Skeletal muscle tissue (tissue), 4 donors: ENCODE measurements around the gene PAX7. TPM values are rescaled to one million over a fixed set of nuclear protein-coding genes. Genes with fewer than 3 reads are reported as not detected.

Experiments used
- H3K27ac ChIP-seq: one replicate; pipeline ENCODE4 v1.7.0; 2013; ENCODE audit warnings: mild to moderate bottlenecking, low read depth, low read length, inconsistent platforms
- H3K27me3 ChIP-seq, 3 donors: one replicate each; pipeline ENCODE4 v1.7.0; 2013; ENCODE audit warnings: low read length in 3 of 3; ENCODE audit not compliant: control insufficient read depth in 3 of 3, insufficient read depth in 3 of 3
- H3K36me3 ChIP-seq, 3 donors: one replicate each; pipeline ENCODE4 v1.7.0; 2013; ENCODE audit warnings: low read length in 3 of 3; ENCODE audit not compliant: control insufficient read depth in 3 of 3, insufficient read depth in 3 of 3
- H3K4me1 ChIP-seq, 3 donors: one replicate each; pipeline ENCODE4 v1.7.0; 2013; ENCODE audit warnings: low read length in 3 of 3, mild to moderate bottlenecking in 3 of 3; ENCODE audit not compliant: control insufficient read depth in 3 of 3, insufficient read depth in 3 of 3
- H3K4me3 ChIP-seq, 3 donors: one replicate each; pipeline ENCODE4 v1.7.0; 2013; ENCODE audit warnings: low read length in 3 of 3
- H3K9ac ChIP-seq, 3 donors: one replicate each; pipeline ENCODE4 v1.7.0; 2013; ENCODE audit warnings: low read length in 3 of 3, mild to moderate bottlenecking in 3 of 3, moderate library complexity in 2 of 3, low read depth in 1 of 3
- H3K9me3 ChIP-seq, 3 donors: one replicate each; pipeline ENCODE4 v1.7.0; 2013; ENCODE audit warnings: low read length in 3 of 3; ENCODE audit not compliant: control insufficient read depth in 3 of 3
- total RNA-seq: library from RNA; depleted of rRNA; stranded (reverse); fragments of >200 nt; gene quantifications from one replicate; pipeline ENCODE4 v1.2.3, GENCODE V29; 2014
- donor health status: Osteomylitis.

PAX7 gene
- total RNA-seq, 1 donor from 2014 or later = 13.0 TPM

GRCh38 chr1:18657506-18658201 is 27.0 kb downstream of the PAX7 start:
- no peak overlapping the region for H3K27ac ChIP-seq
- H3K4me1 ChIP-seq = no peaks in the 10 kb centered on the region
- H3K9me3 ChIP-seq = no peaks in the 10 kb centered on the region
- H3K9ac ChIP-seq = no peak overlapping the region
- no peak overlapping the region for H3K4me3 ChIP-seq
- no peaks in the 10 kb centered on the region for H3K36me3 ChIP-seq
- peaks cover 33 to 44% (median 37%) of the 10 kb centered on the region in 3 donors for H3K27me3 ChIP-seq

- Histone ChIP-seq H3K9ac (no peak overlapping the region), H3K4me3 (no peak overlapping the region), H3K27ac (no peak overlapping the region), H3K9me3 (no peaks in the 10 kb centered on the region), H3K36me3 (no peaks in the 10 kb centered on the region), H3K27me3 (peaks cover 25 to 41% (median 30%) of the 10 kb centered on the region in 3 donors), H3K4me1 (no peaks in the 10 kb centered on the region)
These were observed 28.2 kb downstream of the PAX7 start for GRCh38 chr1:18658831-18659230.

GRCh38 chr1:18661404-18662285 is 31.0 kb downstream of the PAX7 start:
- no peaks in the 10 kb centered on the region for H3K9me3 ChIP-seq
- no peak overlapping the region for H3K4me3 ChIP-seq
- no peaks in the 10 kb centered on the region for H3K4me1 ChIP-seq
- no peak overlapping the region for H3K9ac ChIP-seq
- H3K27ac ChIP-seq = no peak overlapping the region
- H3K27me3 ChIP-seq = peaks cover 19 to 44% (median 25%) of the 10 kb centered on the region in 3 donors
- no peaks in the 10 kb centered on the region for H3K36me3 ChIP-seq

- Histone ChIP-seq H3K4me1 (no peaks in the 10 kb centered on the region), H3K36me3 (no peaks in the 10 kb centered on the region), H3K9ac (no peak overlapping the region), H3K27ac (no peak overlapping the region), H3K4me3 (no peak overlapping the region), H3K9me3 (no peaks in the 10 kb centered on the region), H3K27me3 (peaks cover 19 to 44% (median 22%) of the 10 kb centered on the region in 3 donors)
These were observed 31.6 kb downstream of the PAX7 start for GRCh38 chr1:18662286-18662639.

GRCh38 chr1:18666317-18666920 is 35.8 kb downstream of the PAX7 start:
- Histone ChIP-seq H3K4me3 (no peak overlapping the region), H3K36me3 (no peaks in the 10 kb centered on the region), H3K27ac (no peak overlapping the region), H3K9me3 (no peaks in the 10 kb centered on the region), H3K27me3 (peaks cover 12 to 33% (median 24%) of the 10 kb centered on the region in 3 donors), H3K4me1 (no peaks in the 10 kb centered on the region), H3K9ac (no peak overlapping the region)

GRCh38 chr1:18667333-18667732 is 36.7 kb downstream of the PAX7 start:
- no peak overlapping the region for H3K27ac ChIP-seq
- H3K4me3 ChIP-seq = no peak overlapping the region
- H3K36me3 ChIP-seq = no peaks in the 10 kb centered on the region
- H3K4me1 ChIP-seq = no peaks in the 10 kb centered on the region
- no peak overlapping the region for H3K9ac ChIP-seq
- H3K9me3 ChIP-seq = no peaks in the 10 kb centered on the region
- H3K27me3 ChIP-seq = peaks cover 12 to 33% (median 24%) of the 10 kb centered on the region in 3 donors

DNA sequence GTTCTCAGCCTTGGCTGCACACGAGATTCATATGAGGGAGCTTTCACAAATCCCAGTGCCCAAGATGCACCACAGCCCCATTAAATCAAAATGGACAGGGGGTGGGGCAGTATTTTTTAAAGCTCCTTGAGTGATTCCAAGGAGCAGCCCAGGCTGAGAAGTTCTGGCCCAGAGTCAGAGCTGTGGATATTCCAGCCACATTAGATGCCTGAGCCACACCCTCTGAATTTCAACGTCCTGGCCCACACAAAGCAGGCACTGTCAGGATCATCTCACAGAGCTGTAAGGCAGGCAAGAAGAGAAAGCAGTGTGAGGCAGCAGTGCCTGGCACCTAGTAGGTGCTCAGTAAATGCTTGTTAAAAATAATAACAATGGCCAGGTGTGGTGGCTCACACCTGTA is 37.4 kb downstream of the PAX7 start:
- H3K36me3 ChIP-seq = no peaks in the 10 kb centered on the region
- H3K27ac ChIP-seq = no peak overlapping the region
- peaks cover 10 to 34% (median 28%) of the 10 kb centered on the region in 3 donors for H3K27me3 ChIP-seq
- no peak overlapping the region for H3K4me3 ChIP-seq
- no peak overlapping the region for H3K9ac ChIP-seq
- no peaks in the 10 kb centered on the region for H3K9me3 ChIP-seq
- no peaks in the 10 kb centered on the region for H3K4me1 ChIP-seq

DNA sequence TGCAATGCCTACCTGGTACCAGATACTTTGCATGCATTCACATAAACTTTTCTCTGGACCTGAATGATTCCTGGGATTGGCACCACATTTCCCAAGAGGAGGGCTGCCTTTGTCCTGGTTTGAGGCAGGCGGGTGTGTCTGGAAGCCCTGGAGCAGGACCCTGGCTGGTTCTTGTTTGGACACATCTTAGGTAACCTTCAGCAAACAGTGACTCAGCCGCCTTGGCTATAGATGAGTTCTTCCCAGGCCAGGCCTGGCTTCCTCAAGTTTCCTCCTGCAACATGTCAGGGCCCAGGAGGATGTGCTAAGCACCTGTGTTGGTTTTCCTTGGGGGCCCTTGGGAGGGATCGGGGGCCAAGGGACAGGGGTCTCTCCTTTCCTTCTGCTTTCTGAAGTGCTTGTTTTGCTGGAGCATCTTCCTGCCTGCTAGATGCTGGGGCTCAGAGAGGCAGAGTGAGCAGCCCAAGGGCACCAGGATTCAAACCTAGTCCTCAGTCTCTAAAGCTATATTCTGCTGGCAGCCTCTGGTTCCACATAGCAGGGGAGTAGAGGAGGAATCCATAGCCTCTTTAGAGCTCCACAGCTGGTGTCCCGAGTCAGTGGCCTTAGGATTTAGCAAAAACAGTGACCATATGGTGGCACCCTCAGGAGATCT is 38.2 kb downstream of the PAX7 start:
- peaks cover 9 to 38% (median 28%) of the 10 kb centered on the region in 3 donors for H3K27me3 ChIP-seq
- peak overlapping the region in 1 of 3 donors; percentile 16 for H3K9ac ChIP-seq
- H3K4me3 ChIP-seq = no peak overlapping the region
- H3K9me3 ChIP-seq = no peaks in the 10 kb centered on the region
- H3K36me3 ChIP-seq = no peaks in the 10 kb centered on the region
- no peaks in the 10 kb centered on the region for H3K4me1 ChIP-seq
- no peak overlapping the region for H3K27ac ChIP-seq

DNA sequence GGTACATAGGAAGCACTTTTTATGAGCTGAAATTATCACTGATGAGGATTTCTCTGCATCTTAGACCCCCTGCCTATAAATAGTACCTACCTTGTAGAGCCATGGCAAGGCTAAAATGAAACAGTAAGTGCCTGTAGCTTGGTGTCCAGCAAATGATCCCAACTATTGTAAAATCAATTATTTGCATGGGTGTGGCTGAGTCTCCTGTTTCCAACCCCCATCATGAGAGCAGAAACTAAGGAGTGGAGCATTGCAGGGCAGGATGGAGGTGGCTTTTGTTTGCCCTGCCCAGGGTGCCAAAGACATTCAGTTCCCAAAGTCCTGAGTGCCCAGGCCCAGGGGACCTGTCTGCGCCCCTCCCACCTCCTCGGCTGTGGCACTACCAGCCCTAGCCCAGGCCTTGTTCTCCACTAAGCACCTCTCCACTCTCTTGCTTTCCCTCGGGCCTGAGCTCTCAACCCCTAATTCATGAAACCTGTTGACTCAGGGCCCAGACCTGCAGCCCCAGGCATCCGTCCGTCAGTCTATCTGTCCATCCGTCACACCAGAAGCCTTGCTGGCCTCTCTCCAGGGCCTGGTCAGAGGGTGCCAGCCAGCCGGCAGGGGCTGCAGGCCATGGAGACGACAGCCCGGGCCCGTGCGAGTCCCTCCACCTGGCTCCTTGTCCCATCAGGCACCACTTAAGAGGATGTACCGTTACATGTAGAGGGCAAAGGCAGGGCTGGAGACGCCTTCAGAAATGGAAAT is 39.6 kb downstream of the PAX7 start:
- H3K36me3 ChIP-seq = no peaks in the 10 kb centered on the region
- H3K27ac ChIP-seq = no peak overlapping the region
- H3K4me3 ChIP-seq = no peak overlapping the region
- no peaks in the 10 kb centered on the region for H3K4me1 ChIP-seq
- no peaks in the 10 kb centered on the region for H3K9me3 ChIP-seq
- H3K9ac ChIP-seq = no peak overlapping the region
- H3K27me3 ChIP-seq = peaks cover 6 to 37% (median 32%) of the 10 kb centered on the region in 3 donors
